ENCODE data around the gene SMARCE1. TPM values are rescaled to one million over a fixed set of nuclear protein-coding genes. Genes with fewer than 3 reads are reported as not detected.
A peak's percentile ranks its signal among the peaks of the same experiment; 100 is the strongest.

Gene SMARCE1
- total RNA-seq, result 100 to 1,000 TPM in 1 of 4 donors, 10 to 100 TPM in 3; 67.2 to 113 (median 95.1) TPM

GRCh38 chr17:40647624-40648383 lies at the start of gene SMARCE1:
Gene SMARCE1 (minus strand): TSS chr17:40647818. CDS start chr17:40645802, 2,016 bp downstream.
- 0% methylated on average over 58 to 59 of the region's 64 CpGs for WGBS, 2 donors
- peak within 1 kb of the TSS; percentile 94 to 100 (median 98) for H3K27ac ChIP-seq
- peaks cover 0 to 17% (median 0%) of the 10 kb centered on the region in 3 donors for H3K36me3 ChIP-seq
- peaks cover 0 to 53% (median 19%) of the 10 kb centered on the region in 4 donors for H3K4me1 ChIP-seq
- TF ChIP-seq POLR2A (IDR thresholded peaks at IDR 0.05) (peak in 1 of 2 donors; percentile 37), CTCF (IDR thresholded peaks at IDR 0.05) (no peak), EP300 (IDR thresholded peaks at IDR 0.05) (peak in 1 of 2 donors; percentile 71)
- H3K27me3 ChIP-seq, result no peaks in the 10 kb centered on the region
- H3K4me3 ChIP-seq, result peak within 1 kb of the TSS; percentile 55 to 95 (median 93)
- no peaks in the 10 kb centered on the region for H3K9me3 ChIP-seq
- peak; percentile 35 to 55 for DNase-seq (ENCODE audit: low spot score in 2 of 2)

GRCh38 chr17:40697297-40697696 lies 49.7 kb upstream of the SMARCE1 start:
- H3K4me1 ChIP-seq, result peaks cover 0 to 28% (median 0%) of the 10 kb centered on the region in 4 donors
- no peak for DNase-seq (ENCODE audit: low spot score in 2 of 2)
- TF ChIP-seq EP300 (IDR thresholded peaks at IDR 0.05), result no peak
- no peak for TF ChIP-seq POLR2A (IDR thresholded peaks at IDR 0.05)
- TF ChIP-seq CTCF (IDR thresholded peaks at IDR 0.05), result no peak
- no peaks in the 10 kb centered on the region for H3K36me3 ChIP-seq
- no peak overlapping the region for H3K4me3 ChIP-seq
- WGBS, 2 donors, result 54 to 61% methylated on average over 7 of the region's 7 CpGs
- peaks cover 0 to 7% of the 10 kb centered on the region in 2 donors for H3K27me3 ChIP-seq
- no peak overlapping the region for H3K27ac ChIP-seq
- H3K9me3 ChIP-seq, result no peaks in the 10 kb centered on the region

- Histone ChIP-seq H3K4me3 (no peak overlapping the region), H3K36me3 (no peaks in the 10 kb centered on the region), H3K27ac (no peak overlapping the region), H3K4me1 (peaks cover 0 to 28% (median 0%) of the 10 kb centered on the region in 4 donors), H3K9me3 (no peaks in the 10 kb centered on the region), H3K27me3 (peaks cover 0 to 7% of the 10 kb centered on the region in 2 donors)
- no peak for DNase-seq (ENCODE audit: low spot score in 2 of 2)
- WGBS, 2 donors, result 75 to 84% methylated on average over 3 of the region's 3 CpGs
- TF ChIP-seq POLR2A (IDR thresholded peaks at IDR 0.05) (no peak), EP300 (IDR thresholded peaks at IDR 0.05) (no peak), CTCF (IDR thresholded peaks at IDR 0.05) (no peak)
Observed at GRCh38 chr17:40696651-40697072, 49.0 kb upstream of the SMARCE1 start.

GRCh38 chr17:40695874-40696472 lies 48.4 kb upstream of the SMARCE1 start:
- no peaks in the 10 kb centered on the region for H3K36me3 ChIP-seq
- no peaks in the 10 kb centered on the region for H3K9me3 ChIP-seq
- DNase-seq (ENCODE audit: low spot score in 2 of 2), result no peak
- H3K27ac ChIP-seq, result no peak overlapping the region
- 84 to 86% methylated on average over 6 of the region's 6 CpGs for WGBS, 2 donors
- H3K27me3 ChIP-seq, result peaks cover 0 to 7% of the 10 kb centered on the region in 2 donors
- TF ChIP-seq EP300 (IDR thresholded peaks at IDR 0.05), result no peak
- TF ChIP-seq POLR2A (IDR thresholded peaks at IDR 0.05), result no peak
- no peak for TF ChIP-seq CTCF (IDR thresholded peaks at IDR 0.05)
- no peak overlapping the region for H3K4me3 ChIP-seq
- H3K4me1 ChIP-seq, result peaks cover 0 to 28% (median 0%) of the 10 kb centered on the region in 4 donors

- Histone ChIP-seq H3K4me1 (peaks cover 0 to 17% (median 0%) of the 10 kb centered on the region in 4 donors), H3K4me3 (no peak overlapping the region), H3K36me3 (no peaks in the 10 kb centered on the region), H3K27me3 (peaks cover 0 to 7% of the 10 kb centered on the region in 2 donors), H3K9me3 (no peaks in the 10 kb centered on the region), H3K27ac (no peak overlapping the region)
- TF ChIP-seq POLR2A (IDR thresholded peaks at IDR 0.05) (no peak), CTCF (IDR thresholded peaks at IDR 0.05) (no peak), EP300 (IDR thresholded peaks at IDR 0.05) (no peak)
- WGBS, 2 donors, result 77 to 84% methylated on average over 9 of the region's 9 CpGs
- DNase-seq (ENCODE audit: low spot score in 2 of 2), result no peak
Observed at GRCh38 chr17:40694584-40694983, 47.0 kb upstream of the SMARCE1 start.
